ENCODE data around the gene TBX15.

Gene TBX15

DNA sequence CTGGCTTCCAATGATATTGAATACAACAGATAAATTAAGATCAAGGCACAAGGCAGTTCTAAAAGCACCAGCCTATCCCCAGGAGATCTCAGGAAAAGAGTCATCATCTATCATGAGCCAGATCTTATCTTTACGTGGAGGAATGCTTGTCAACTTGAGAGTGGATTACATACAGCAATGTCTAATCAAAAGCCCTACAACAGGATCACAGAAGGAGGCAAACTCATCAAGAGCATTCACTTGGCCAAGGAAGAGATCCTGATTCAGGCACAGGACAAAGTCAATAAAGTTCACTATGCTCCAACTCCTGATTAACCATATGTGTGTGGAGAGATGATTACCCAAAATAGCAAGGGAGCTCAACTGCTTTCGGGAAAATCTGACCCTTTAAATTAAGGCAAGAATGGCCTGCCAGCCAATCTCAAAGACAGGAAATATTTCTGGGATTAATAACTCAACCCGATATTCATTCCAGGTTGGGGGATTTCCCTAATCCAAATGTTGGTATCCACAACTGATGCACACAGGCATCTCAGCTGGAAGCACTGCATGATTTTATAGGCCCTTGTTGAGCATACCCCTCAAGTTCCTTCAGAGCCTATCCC, 33.7 kb downstream of the TBX15 start:
- H3K36me3 ChIP-seq (replicated peaks; ENCODE audit: low read depth, low read length): no peaks in the 10 kb centered on the region
- no peaks in the 10 kb centered on the region for H3K79me2 ChIP-seq (ENCODE audit: low read length)
- H2AFZ ChIP-seq (ENCODE audit: low read depth, low read length): no peak overlapping the region
- H3K27me3 ChIP-seq (ENCODE audit: low read depth, low read length): no peaks in the 10 kb centered on the region
- H3K4me2 ChIP-seq (ENCODE audit: low read length): no peak overlapping the region
- H3K9me3 ChIP-seq (ENCODE audit: insufficient read depth, low read length): no peaks in the 10 kb centered on the region
- TF ChIP-seq, protein P1, sequence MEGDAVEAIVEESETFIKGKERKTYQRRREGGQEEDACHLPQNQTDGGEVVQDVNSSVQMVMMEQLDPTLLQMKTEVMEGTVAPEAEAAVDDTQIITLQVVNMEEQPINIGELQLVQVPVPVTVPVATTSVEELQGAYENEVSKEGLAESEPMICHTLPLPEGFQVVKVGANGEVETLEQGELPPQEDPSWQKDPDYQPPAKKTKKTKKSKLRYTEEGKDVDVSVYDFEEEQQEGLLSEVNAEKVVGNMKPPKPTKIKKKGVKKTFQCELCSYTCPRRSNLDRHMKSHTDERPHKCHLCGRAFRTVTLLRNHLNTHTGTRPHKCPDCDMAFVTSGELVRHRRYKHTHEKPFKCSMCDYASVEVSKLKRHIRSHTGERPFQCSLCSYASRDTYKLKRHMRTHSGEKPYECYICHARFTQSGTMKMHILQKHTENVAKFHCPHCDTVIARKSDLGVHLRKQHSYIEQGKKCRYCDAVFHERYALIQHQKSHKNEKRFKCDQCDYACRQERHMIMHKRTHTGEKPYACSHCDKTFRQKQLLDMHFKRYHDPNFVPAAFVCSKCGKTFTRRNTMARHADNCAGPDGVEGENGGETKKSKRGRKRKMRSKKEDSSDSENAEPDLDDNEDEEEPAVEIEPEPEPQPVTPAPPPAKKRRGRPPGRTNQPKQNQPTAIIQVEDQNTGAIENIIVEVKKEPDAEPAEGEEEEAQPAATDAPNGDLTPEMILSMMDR (IDR thresholded peaks at IDR 0.05; ENCODE audit: low read depth, low read length): no peak
- TF ChIP-seq EZH2phosphoT487 (IDR thresholded peaks at IDR 0.05; ENCODE audit: low read depth): no peak
- H3K4me3 ChIP-seq (ENCODE audit: low read length): no peak overlapping the region
- peaks cover 4% of the 10 kb centered on the region for H3K4me1 ChIP-seq (ENCODE audit: low read length)
- H3K27ac ChIP-seq (ENCODE audit: low read length): no peak overlapping the region
- H3K9ac ChIP-seq (ENCODE audit: low read length): no peak overlapping the region
- no peaks in the 10 kb centered on the region for H4K20me1 ChIP-seq (ENCODE audit: insufficient read depth, low read length)

DNA sequence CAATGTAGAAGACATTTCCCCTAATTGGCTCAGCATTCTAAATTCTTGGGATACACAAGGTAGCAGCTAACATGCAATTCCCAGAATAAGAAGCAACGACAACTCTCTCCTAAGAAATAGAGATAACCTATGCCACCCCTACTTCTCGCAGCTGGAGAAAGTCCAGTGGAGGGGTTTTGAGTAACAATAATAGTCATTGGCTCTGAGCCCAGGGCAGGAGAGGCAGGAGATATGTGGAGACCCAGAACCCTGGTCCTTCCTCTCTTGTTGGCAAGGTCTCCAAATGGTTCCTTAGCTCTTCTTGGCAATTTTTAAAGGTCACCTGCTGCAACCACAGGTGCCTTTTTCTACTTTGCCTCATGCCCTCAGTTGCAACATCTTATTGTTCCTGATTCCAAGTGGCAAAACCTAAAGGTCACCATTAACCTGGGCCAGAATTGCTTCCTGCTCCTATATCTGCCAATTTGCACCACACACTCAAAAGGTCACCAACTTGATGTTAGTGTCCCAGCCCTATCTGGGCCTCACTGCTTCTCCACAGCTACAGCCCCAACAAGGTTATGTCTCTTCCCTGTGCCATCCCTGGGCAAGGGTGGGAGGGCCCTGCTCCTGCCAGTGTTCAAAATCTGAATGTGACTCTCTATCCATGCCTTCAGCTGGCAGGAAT, 36.7 kb downstream of the TBX15 start:
- H4K20me1 ChIP-seq (ENCODE audit: insufficient read depth, low read length): no peaks in the 10 kb centered on the region
- no peaks in the 10 kb centered on the region for H3K27me3 ChIP-seq (ENCODE audit: low read depth, low read length)
- no peak overlapping the region for H3K27ac ChIP-seq (ENCODE audit: low read length)
- no peak overlapping the region for H3K4me2 ChIP-seq (ENCODE audit: low read length)
- no peak overlapping the region for H2AFZ ChIP-seq (ENCODE audit: low read depth, low read length)
- no peak overlapping the region for H3K9ac ChIP-seq (ENCODE audit: low read length)
- H3K36me3 ChIP-seq (replicated peaks; ENCODE audit: low read depth, low read length): no peaks in the 10 kb centered on the region
- H3K79me2 ChIP-seq (ENCODE audit: low read length): no peaks in the 10 kb centered on the region
- no peak overlapping the region for H3K4me3 ChIP-seq (ENCODE audit: low read length)
- TF ChIP-seq, protein P1 (IDR thresholded peaks at IDR 0.05; ENCODE audit: low read depth, low read length): no peak
- TF ChIP-seq EZH2phosphoT487 (IDR thresholded peaks at IDR 0.05; ENCODE audit: low read depth): no peak
- H3K4me1 ChIP-seq (ENCODE audit: low read length): no peaks in the 10 kb centered on the region
- H3K9me3 ChIP-seq (ENCODE audit: insufficient read depth, low read length): no peaks in the 10 kb centered on the region

DNA sequence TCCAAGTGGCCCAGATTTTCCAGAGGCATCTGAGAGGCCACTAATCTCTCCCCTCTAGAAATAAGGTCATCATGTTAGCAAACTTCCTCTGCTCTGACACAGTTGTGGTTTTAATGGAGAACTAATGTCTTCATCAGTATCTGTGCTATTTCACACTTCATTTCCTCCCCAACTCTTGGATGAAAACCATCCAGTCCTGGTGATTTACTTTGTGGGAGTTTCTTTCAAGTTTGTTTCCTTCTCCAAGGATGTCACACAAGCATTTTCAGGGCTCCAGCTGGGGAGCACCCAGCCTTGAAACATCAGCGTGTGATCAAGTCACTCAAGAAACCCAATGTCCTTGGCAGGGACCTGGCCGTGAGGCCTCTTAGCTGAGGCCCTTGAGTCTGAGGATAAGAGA, 38.8 kb downstream of the TBX15 start:
- no peak overlapping the region for H2AFZ ChIP-seq (ENCODE audit: low read depth, low read length)
- no peaks in the 10 kb centered on the region for H3K4me1 ChIP-seq (ENCODE audit: low read length)
- TF ChIP-seq, protein P1 (IDR thresholded peaks at IDR 0.05; ENCODE audit: low read depth, low read length): no peak
- no peak for TF ChIP-seq EZH2phosphoT487 (IDR thresholded peaks at IDR 0.05; ENCODE audit: low read depth)
- no peaks in the 10 kb centered on the region for H3K9me3 ChIP-seq (ENCODE audit: insufficient read depth, low read length)
- H3K27ac ChIP-seq (ENCODE audit: low read length): no peak overlapping the region
- no peaks in the 10 kb centered on the region for H3K27me3 ChIP-seq (ENCODE audit: low read depth, low read length)
- no peaks in the 10 kb centered on the region for H3K79me2 ChIP-seq (ENCODE audit: low read length)
- no peak overlapping the region for H3K4me2 ChIP-seq (ENCODE audit: low read length)
- H3K9ac ChIP-seq (ENCODE audit: low read length): no peak overlapping the region
- H3K36me3 ChIP-seq (replicated peaks; ENCODE audit: low read depth, low read length): no peaks in the 10 kb centered on the region
- H3K4me3 ChIP-seq (ENCODE audit: low read length): no peak overlapping the region
- no peaks in the 10 kb centered on the region for H4K20me1 ChIP-seq (ENCODE audit: insufficient read depth, low read length)

DNA sequence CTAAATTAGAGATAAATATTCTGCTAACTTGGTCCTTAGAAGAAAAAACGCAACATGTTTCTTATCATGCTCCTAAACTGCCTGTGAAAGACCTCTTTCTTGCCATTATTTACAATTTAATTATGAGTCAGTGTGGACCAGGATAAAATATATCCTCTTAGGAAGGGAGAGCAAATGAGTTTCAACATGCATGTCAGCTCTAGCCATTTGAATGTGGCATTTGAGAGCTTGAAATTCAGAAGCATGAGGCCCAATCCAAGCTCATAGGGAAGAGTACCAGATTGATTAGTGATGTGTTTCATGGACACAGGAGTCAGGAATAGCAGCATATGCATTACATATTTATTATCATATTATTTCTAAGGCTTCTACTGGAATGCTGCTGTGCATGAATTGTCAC, 39.3 kb downstream of the TBX15 start:
- no peaks in the 10 kb centered on the region for H3K79me2 ChIP-seq (ENCODE audit: low read length)
- no peaks in the 10 kb centered on the region for H3K9me3 ChIP-seq (ENCODE audit: insufficient read depth, low read length)
- H3K4me2 ChIP-seq (ENCODE audit: low read length): no peak overlapping the region
- TF ChIP-seq EZH2phosphoT487 (IDR thresholded peaks at IDR 0.05; ENCODE audit: low read depth): no peak
- no peak overlapping the region for H2AFZ ChIP-seq (ENCODE audit: low read depth, low read length)
- no peaks in the 10 kb centered on the region for H3K27me3 ChIP-seq (ENCODE audit: low read depth, low read length)
- no peaks in the 10 kb centered on the region for H4K20me1 ChIP-seq (ENCODE audit: insufficient read depth, low read length)
- H3K4me1 ChIP-seq (ENCODE audit: low read length): no peaks in the 10 kb centered on the region
- H3K4me3 ChIP-seq (ENCODE audit: low read length): no peak overlapping the region
- no peak overlapping the region for H3K9ac ChIP-seq (ENCODE audit: low read length)
- no peak overlapping the region for H3K27ac ChIP-seq (ENCODE audit: low read length)
- no peaks in the 10 kb centered on the region for H3K36me3 ChIP-seq (replicated peaks; ENCODE audit: low read depth, low read length)

All from OCI-LY3 (cell line).